NT2/D1 (cell line): ENCODE data around the gene MAP3K4.
"Not testable (repeated sequence)": the region's sequence is repeated elsewhere in the genome, so short reads cannot be mapped to it uniquely, and the experiment has no call there.

Experiments used
- DNase-seq: peaks from one replicate; pipeline ENCODE4 v3.0.0-alpha.2; 2011; ENCODE audit warnings: low read depth, low spot score
- H3K27me3 ChIP-seq: 2 replicates; pipeline ENCODE4 v1.6.0; 2011; ENCODE audit warnings: mild to moderate bottlenecking; ENCODE audit not compliant: insufficient read length, insufficient read depth
- H3K36me3 ChIP-seq: 2 replicates; pipeline ENCODE4 v1.6.1; 2011; ENCODE audit warnings: mild to moderate bottlenecking, low read length, mixed read lengths; ENCODE audit not compliant: insufficient read depth, insufficient read length
- H3K4me1 ChIP-seq: 2 replicates; pipeline ENCODE4 v1.5.1; 2011; ENCODE audit not compliant: insufficient read depth, insufficient read length
- H3K4me3 ChIP-seq: 2 replicates; pipeline ENCODE4 v1.5.1; 2011; ENCODE audit warnings: low read depth; ENCODE audit not compliant: insufficient read length
- H3K9ac ChIP-seq: 2 replicates; pipeline ENCODE4 v1.6.0; 2011; ENCODE audit warnings: low read depth; ENCODE audit not compliant: insufficient read length
- H3K9me3 ChIP-seq: 2 replicates; pipeline ENCODE4 v1.5.1; 2011; ENCODE audit warnings: mild to moderate bottlenecking, low read length; ENCODE audit not compliant: insufficient read depth
- SUZ12 ChIP-seq: IDR thresholded peaks from 2 replicates; pipeline ENCODE4 v1.6.1; 2011; ENCODE audit not compliant: insufficient read length, insufficient read depth; ENCODE audit errors: extremely low read depth
- YY1 ChIP-seq: IDR thresholded peaks from 2 replicates; pipeline ENCODE4 v1.6.1; 2011; ENCODE audit not compliant: insufficient read length, insufficient read depth
- ZNF274 ChIP-seq: IDR thresholded peaks from 2 replicates; pipeline ENCODE4 v1.6.1; 2011; ENCODE audit warnings: mild to moderate bottlenecking, low read depth, low read length

The MAP3K4 gene

GRCh38 chr6:160973311-160974250 lies 18.0 kb upstream of the MAP3K4 start:
- H3K9me3 ChIP-seq = no peaks in the 10 kb centered on the region; the same call in 1 of the 2 replicates
- H3K27me3 ChIP-seq = no peaks in the 10 kb centered on the region
- H3K36me3 ChIP-seq = no peaks in the 10 kb centered on the region
- H3K4me3 ChIP-seq = no peak overlapping the region
- TF ChIP-seq YY1 (no peak), SUZ12 (no peak), ZNF274 (no peak)
- H3K4me1 ChIP-seq = no peaks in the 10 kb centered on the region
- no peak overlapping the region for H3K9ac ChIP-seq
- DNase-seq = no peak

- DNase-seq = no peak
- Histone ChIP-seq H3K4me3 (no peak overlapping the region), H3K9me3 (no peaks in the 10 kb centered on the region; the same call in 1 of the 2 replicates), H3K27me3 (no peaks in the 10 kb centered on the region), H3K4me1 (no peaks in the 10 kb centered on the region), H3K36me3 (no peaks in the 10 kb centered on the region), H3K9ac (no peak overlapping the region)
- TF ChIP-seq ZNF274 = no peak
- TF ChIP-seq YY1 = no peak
Observed at GRCh38 chr6:160974304-160974771, 17.2 kb upstream of the MAP3K4 start.

- Histone ChIP-seq H3K36me3 (no peaks in the 10 kb centered on the region), H3K4me1 (no peaks in the 10 kb centered on the region), H3K4me3 (no peak overlapping the region), H3K9ac (no peak overlapping the region), H3K9me3 (no peaks in the 10 kb centered on the region; the same call in 1 of the 2 replicates), H3K27me3 (no peaks in the 10 kb centered on the region)
- no peak for DNase-seq
- TF ChIP-seq SUZ12 (no peak), YY1 (no peak), ZNF274 (no peak)
Observed at GRCh38 chr6:160975162-160975561, 16.4 kb upstream of the MAP3K4 start.

- H3K4me1 ChIP-seq, H3K4me3 ChIP-seq, DNase-seq, H3K36me3 ChIP-seq, H3K9me3 ChIP-seq, H3K27me3 ChIP-seq, H3K9ac ChIP-seq: not testable (repeated sequence)
Observed at GRCh38 chr6:160975961-160976360, 15.6 kb upstream of the MAP3K4 start.

GRCh38 chr6:160978141-160978901 lies 13.2 kb upstream of the MAP3K4 start:
- Histone ChIP-seq H3K36me3 (no peaks in the 10 kb centered on the region), H3K4me1 (no peaks in the 10 kb centered on the region), H3K4me3 (no peak overlapping the region), H3K9ac (no peak overlapping the region), H3K9me3 (peaks cover 15% of the 10 kb centered on the region), H3K27me3 (no peaks in the 10 kb centered on the region)
- TF ChIP-seq ZNF274 (no peak), YY1 (no peak), SUZ12 (no peak)
- DNase-seq = no peak

GRCh38 chr6:160979061-160979708 lies 12.4 kb upstream of the MAP3K4 start:
- H3K4me3 ChIP-seq = no peak overlapping the region
- H3K27me3 ChIP-seq = no peaks in the 10 kb centered on the region
- no peak for DNase-seq
- peaks cover 24% of the 10 kb centered on the region for H3K9me3 ChIP-seq
- no peaks in the 10 kb centered on the region for H3K4me1 ChIP-seq
- TF ChIP-seq YY1 = no peak
- TF ChIP-seq ZNF274 = no peak
- no peak for TF ChIP-seq SUZ12
- H3K36me3 ChIP-seq = no peaks in the 10 kb centered on the region
- no peak overlapping the region for H3K9ac ChIP-seq

GRCh38 chr6:160983377-160983948 lies 8.1 kb upstream of the MAP3K4 start:
- DNase-seq, H3K4me3 ChIP-seq, H3K27me3 ChIP-seq, H3K9ac ChIP-seq, H3K36me3 ChIP-seq, H3K4me1 ChIP-seq: not testable (repeated sequence)
- H3K9me3 ChIP-seq = peaks cover 38% of the 10 kb centered on the region
